Chondrocyte (in vitro differentiated cells): ENCODE measurements around the gene ST6GALNAC1. TPM values are rescaled to one million over a fixed set of nuclear protein-coding genes. Genes with fewer than 3 reads are reported as not detected.

Experiments
- DNase-seq: peaks from one replicate; pipeline ENCODE4 v3.0.0; 2021; ENCODE audit warnings: mixed read lengths, low spot score
- H3K27ac Mint-ChIP-seq: one replicate; pipeline ENCODE4 v1.8.0; 2021; ENCODE audit warnings: mild to moderate bottlenecking, moderate library complexity, mixed read lengths; ENCODE audit not compliant: unreplicated experiment
- H3K27me3 Mint-ChIP-seq: 2 replicates; pipeline ENCODE4 v1.8.0; 2021; ENCODE audit warnings: low read depth, mixed read lengths
- H3K36me3 Mint-ChIP-seq: 2 replicates; pipeline ENCODE4 v1.8.0; 2021; ENCODE audit warnings: low read depth, mixed read lengths
- H3K4me1 Mint-ChIP-seq: 2 replicates; pipeline ENCODE4 v1.8.0; 2021; ENCODE audit warnings: low read depth, mild to moderate bottlenecking, mixed read lengths
- H3K4me3 Mint-ChIP-seq: one replicate; pipeline ENCODE4 v1.8.0; 2021; ENCODE audit warnings: mild to moderate bottlenecking, moderate library complexity, mixed read lengths; ENCODE audit not compliant: unreplicated experiment
- H3K9me3 Mint-ChIP-seq: 2 replicates; pipeline ENCODE4 v1.8.0; 2021; ENCODE audit warnings: low read depth, mixed read lengths
- CTCF ChIP-seq: fragments of 200-600 bp; sonication (generic); IDR thresholded peaks from 2 replicates; pipeline ENCODE4 v1.5.0; 2021; ENCODE audit warnings: antibody characterized with exemption, mild to moderate bottlenecking, moderate library complexity
- total RNA-seq: library from RNA; stranded (reverse); gene quantifications from 3 replicates; pipeline ENCODE4 v1.2.1, GENCODE V29; 2021

The ST6GALNAC1 gene
- total RNA-seq, 1 donor from 2014 or later: not detected

- H3K4me1 Mint-ChIP-seq: peaks cover under 1% of the 10 kb centered on the region
These were observed 10.9 kb upstream of the ST6GALNAC1 start for GRCh38 chr17:76654408-76654807.

GRCh38 chr17:76650504-76650903 is 6.9 kb upstream of the ST6GALNAC1 start:
- no peak for DNase-seq
- no peak for TF ChIP-seq CTCF
- Mint-ChIP-seq H3K27me3 (no peaks in the 10 kb centered on the region), H3K9me3 (peaks cover 17% of the 10 kb centered on the region), H3K27ac (no peak overlapping the region), H3K4me1 (no peaks in the 10 kb centered on the region), H3K36me3 (peaks cover 5% of the 10 kb centered on the region), H3K4me3 (no peak overlapping the region)

More at GRCh38 chr17:76654408-76654807, 10.9 kb upstream of the ST6GALNAC1 start:
- no peak for DNase-seq
- Mint-ChIP-seq H3K4me3 (no peak overlapping the region), H3K27ac (no peak overlapping the region), H3K27me3 (peaks cover under 1% of the 10 kb centered on the region), H3K36me3 (peaks cover 4% of the 10 kb centered on the region), H3K9me3 (peaks cover 10% of the 10 kb centered on the region)
- no peak for TF ChIP-seq CTCF

GRCh38 chr17:76646712-76647111 is 3.2 kb upstream of the ST6GALNAC1 start:
- H3K27ac Mint-ChIP-seq: no peak overlapping the region
- no peak for TF ChIP-seq CTCF
- no peak overlapping the region for H3K4me3 Mint-ChIP-seq
- H3K36me3 Mint-ChIP-seq: peaks cover 3% of the 10 kb centered on the region
- no peaks in the 10 kb centered on the region for H3K4me1 Mint-ChIP-seq
- H3K27me3 Mint-ChIP-seq: peaks cover 4% of the 10 kb centered on the region
- no peak for DNase-seq
- H3K9me3 Mint-ChIP-seq: peaks cover 10% of the 10 kb centered on the region

GRCh38 chr17:76645481-76645880 is 1.9 kb upstream of the ST6GALNAC1 start:
- Mint-ChIP-seq H3K4me3 (no peak overlapping the region), H3K9me3 (peaks cover 7% of the 10 kb centered on the region), H3K36me3 (peaks cover 3% of the 10 kb centered on the region), H3K27me3 (peaks cover 4% of the 10 kb centered on the region), H3K27ac (no peak overlapping the region), H3K4me1 (no peaks in the 10 kb centered on the region)
- TF ChIP-seq CTCF: no peak
- DNase-seq: no peak

GRCh38 chr17:76644995-76645394 is 1.4 kb upstream of the ST6GALNAC1 start:
- Mint-ChIP-seq H3K27me3 (peaks cover 4% of the 10 kb centered on the region), H3K4me1 (no peaks in the 10 kb centered on the region), H3K4me3 (no peak overlapping the region), H3K9me3 (peaks cover 7% of the 10 kb centered on the region), H3K27ac (no peak overlapping the region), H3K36me3 (peaks cover 3% of the 10 kb centered on the region)
- no peak for TF ChIP-seq CTCF
- no peak for DNase-seq
